C4-2B (cell line): ENCODE results near the gene SH2D1A.

Experiments
- ZFX ChIP-seq: fragments of 450-650 bp; IDR thresholded peaks from 2 replicates; pipeline ENCODE4 v1.6.1; 2017
- TF ChIP-seq, protein P1 (sequence below): fragments of 450-650 bp; conservative IDR thresholded peaks from 2 replicates; pipeline ENCODE4 v1.5.1; 2017; ENCODE audit warnings: mild to moderate bottlenecking

DNA sequence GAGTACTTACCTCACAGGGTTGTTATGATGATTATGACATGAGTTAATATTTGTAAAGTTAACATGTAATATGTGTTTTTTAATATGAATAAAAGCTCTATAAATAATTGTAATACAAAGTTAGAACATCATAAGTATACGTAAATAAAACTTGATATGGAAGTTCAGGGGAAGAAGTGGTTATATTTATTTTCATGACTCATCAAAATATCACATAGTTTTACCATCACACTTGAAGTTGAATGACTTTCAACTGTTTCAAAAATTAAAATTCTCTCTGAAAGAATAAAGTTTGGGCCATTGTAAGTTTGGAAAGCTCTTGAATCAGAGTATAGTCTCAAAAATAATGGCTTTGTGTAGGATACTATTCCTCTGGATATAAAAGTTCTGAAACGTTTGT lies 8.3 kb downstream of the SH2D1A start:
- TF ChIP-seq, protein P1, sequence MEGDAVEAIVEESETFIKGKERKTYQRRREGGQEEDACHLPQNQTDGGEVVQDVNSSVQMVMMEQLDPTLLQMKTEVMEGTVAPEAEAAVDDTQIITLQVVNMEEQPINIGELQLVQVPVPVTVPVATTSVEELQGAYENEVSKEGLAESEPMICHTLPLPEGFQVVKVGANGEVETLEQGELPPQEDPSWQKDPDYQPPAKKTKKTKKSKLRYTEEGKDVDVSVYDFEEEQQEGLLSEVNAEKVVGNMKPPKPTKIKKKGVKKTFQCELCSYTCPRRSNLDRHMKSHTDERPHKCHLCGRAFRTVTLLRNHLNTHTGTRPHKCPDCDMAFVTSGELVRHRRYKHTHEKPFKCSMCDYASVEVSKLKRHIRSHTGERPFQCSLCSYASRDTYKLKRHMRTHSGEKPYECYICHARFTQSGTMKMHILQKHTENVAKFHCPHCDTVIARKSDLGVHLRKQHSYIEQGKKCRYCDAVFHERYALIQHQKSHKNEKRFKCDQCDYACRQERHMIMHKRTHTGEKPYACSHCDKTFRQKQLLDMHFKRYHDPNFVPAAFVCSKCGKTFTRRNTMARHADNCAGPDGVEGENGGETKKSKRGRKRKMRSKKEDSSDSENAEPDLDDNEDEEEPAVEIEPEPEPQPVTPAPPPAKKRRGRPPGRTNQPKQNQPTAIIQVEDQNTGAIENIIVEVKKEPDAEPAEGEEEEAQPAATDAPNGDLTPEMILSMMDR: no peak
- TF ChIP-seq ZFX: no peak
